HepG2 (cell line): ENCODE measurements around the gene ANKFY1. TPM values are rescaled to one million over a fixed set of nuclear protein-coding genes. Genes with fewer than 3 reads are reported as not detected.

Experiments
- CEBPG ChIP-seq: IDR thresholded peaks from 2 replicates; pipeline ENCODE4 v1.6.1; 2016
- CREM ChIP-seq, 2 experiments: sonication (generic) in 1 of 2; formaldehyde crosslinking in 1 of 2; IDR thresholded peaks; 2 replicates each; pipeline versions ENCODE4 v1.4.0 to v1.6.1; 2016 to 2020; ENCODE audit warnings: antibody characterized with exemption in 1 of 2, mild to moderate bottlenecking in 1 of 2, missing genetic modification reagents in 1 of 2
- GATA4 ChIP-seq: sonication (generic); IDR thresholded peaks from 2 replicates; pipeline ENCODE4 v1.6.1; 2016; ENCODE audit warnings: antibody characterized with exemption, low read depth, borderline replicate concordance
- HNF1B ChIP-seq: sonication (generic); formaldehyde crosslinking; IDR thresholded peaks from 2 replicates; pipeline ENCODE4 v1.5.1; 2020; ENCODE audit warnings: mild to moderate bottlenecking, moderate library complexity, missing genetic modification reagents
- LCORL ChIP-seq, 2 experiments: fragments of 450-650 bp in 1 of 2; sonication (generic) in 1 of 2; formaldehyde crosslinking in 1 of 2; IDR thresholded peaks; 2 replicates each; pipeline versions ENCODE4 v1.5.0 to v1.6.1; 2017 to 2020; ENCODE audit warnings: antibody characterized with exemption in 1 of 2, missing genetic modification reagents in 1 of 2
- NCOA5 ChIP-seq: sonication (generic); formaldehyde crosslinking; IDR thresholded peaks from 2 replicates; pipeline ENCODE4 v1.4.0; 2020; ENCODE audit warnings: missing genetic modification reagents
- NFE2L2 ChIP-seq: fragments of 150-350 bp; IDR thresholded peaks from 2 replicates; pipeline ENCODE4 v1.6.1; 2014; ENCODE audit warnings: low read length
- NR2C2 ChIP-seq: sonication (generic); formaldehyde crosslinking; IDR thresholded peaks from 2 replicates; pipeline ENCODE4 v1.4.0; 2020; ENCODE audit warnings: missing genetic modification reagents, mild to moderate bottlenecking, moderate library complexity, borderline replicate concordance
- NR2F6 ChIP-seq, 2 experiments: IDR thresholded peaks; 2 replicates each; pipeline ENCODE4 v1.6.1; 2016; ENCODE audit warnings: antibody characterized with exemption in 1 of 2, mild to moderate bottlenecking in 1 of 2
- PAXIP1 ChIP-seq: sonication (generic); formaldehyde crosslinking; conservative IDR thresholded peaks from 2 replicates; pipeline ENCODE4 v1.4.0; 2020; ENCODE audit warnings: mild to moderate bottlenecking, missing genetic modification reagents, moderate library complexity
- PHF21A ChIP-seq: sonication (generic); formaldehyde crosslinking; IDR thresholded peaks from 2 replicates; pipeline ENCODE4 v1.5.0; 2020; ENCODE audit warnings: mild to moderate bottlenecking, missing genetic modification reagents
- RARA ChIP-seq: IDR thresholded peaks from 2 replicates; pipeline ENCODE4 v1.6.1; 2016; ENCODE audit warnings: missing genetic modification reagents, missing compliant biosample characterization
- RORA ChIP-seq: sonication (generic); formaldehyde crosslinking; IDR thresholded peaks from 2 replicates; pipeline ENCODE4 v1.5.0; 2020; ENCODE audit warnings: mild to moderate bottlenecking, missing genetic modification reagents, moderate library complexity
- SMAD9 ChIP-seq: sonication (generic); formaldehyde crosslinking; IDR thresholded peaks from 2 replicates; pipeline ENCODE4 v1.5.1; 2020; ENCODE audit warnings: mild to moderate bottlenecking, missing genetic modification reagents
- SOX13 ChIP-seq, 3 experiments: fragments of 450-650 bp in 1 of 3; sonication (generic) in 1 of 3; formaldehyde crosslinking in 1 of 3; IDR thresholded peaks in 2 of 3; conservative IDR thresholded peaks in 1 of 3; 2 replicates each; pipeline versions ENCODE4 v1.5.0 to v1.6.1; 2016 to 2020; ENCODE audit warnings: antibody characterized with exemption in 1 of 3, mild to moderate bottlenecking in 1 of 3, missing compliant biosample characterization in 1 of 3, missing genetic modification reagents in 1 of 3, moderate library complexity in 1 of 3
- SOX5 ChIP-seq: IDR thresholded peaks from 2 replicates; pipeline ENCODE4 v1.6.1; 2016; ENCODE audit warnings: borderline replicate concordance
- TBL1XR1 ChIP-seq: fragments of 150-350 bp; IDR thresholded peaks from 2 replicates; pipeline ENCODE4 v1.6.1; 2014; ENCODE audit warnings: borderline replicate concordance, low read length; ENCODE audit not compliant: partially characterized antibody
- TFDP2 ChIP-seq: sonication (generic); formaldehyde crosslinking; IDR thresholded peaks from 2 replicates; pipeline ENCODE4 v1.4.0; 2020; ENCODE audit warnings: missing genetic modification reagents
- YY1 ChIP-seq: IDR thresholded peaks from 2 replicates; pipeline ENCODE4 v1.6.1; 2011; ENCODE audit warnings: low read length, low read depth, moderate library complexity, mild to moderate bottlenecking; ENCODE audit not compliant: insufficient read depth, insufficient replicate concordance
- ZFP90 ChIP-seq: sonication (generic); formaldehyde crosslinking; IDR thresholded peaks from 2 replicates; pipeline ENCODE4 v1.8.0; 2022; ENCODE audit warnings: missing genetic modification reagents, mild to moderate bottlenecking, inconsistent platforms, borderline replicate concordance
- ZNF253 ChIP-seq: sonication (generic); formaldehyde crosslinking; IDR thresholded peaks from 2 replicates; pipeline ENCODE4 v1.8.0; 2022; ENCODE audit warnings: mild to moderate bottlenecking, missing genetic modification reagents, borderline replicate concordance
- ZNF546 ChIP-seq: sonication (generic); formaldehyde crosslinking; conservative IDR thresholded peaks from 2 replicates; pipeline ENCODE4 v1.8.1; 2023; ENCODE audit warnings: mild to moderate bottlenecking, missing genetic modification reagents
- ZNF672 ChIP-seq: sonication (generic); formaldehyde crosslinking; IDR thresholded peaks from 2 replicates; pipeline ENCODE4 v1.8.1; 2022; ENCODE audit warnings: missing genetic modification reagents
- ZNF773 ChIP-seq: sonication (generic); formaldehyde crosslinking; IDR thresholded peaks from 2 replicates; pipeline ENCODE4 v1.4.0; 2020; ENCODE audit warnings: missing genetic modification reagents, borderline replicate concordance
- polyA plus RNA-seq, 8 experiments: library from polyadenylated mRNA; depleted of rRNA in 3 of 8; stranded (reverse) in 7 of 8; unstranded in 1 of 8; fragments of >200 nt; fragmentation: Illumina TruSeq in 4 of 8; extraction: Trizol in 4 of 8; gene quantifications; 2 replicates each; pipeline versions ENCODE4 v1.2.1 to v1.2.3, GENCODE V29; 2011 to 2016; ENCODE audit warnings: low read depth in 4 of 8, missing spikeins in 1 of 8, mixed read lengths in 1 of 8; ENCODE audit not compliant: insufficient read depth in 1 of 8
- total RNA-seq, 5 experiments: library from RNA; depleted of rRNA; stranded (reverse); fragments of >200 nt; fragmentation: Illumina TruSeq; extraction: Trizol; gene quantifications; 2 replicates each; pipeline ENCODE4 v1.2.3, GENCODE V29; 2016; ENCODE audit warnings: low read depth in 1 of 5

ANKFY1 gene
- total and polyA plus RNA-seq, 2 of the 13 experiments (the other 11 are each of a cell fraction or from before 2014, with no cell fraction given): 11.9 to 16.8 TPM

GRCh38 chr17:4221163-4221562 is 42.6 kb downstream of the ANKFY1 start (continued):
- TF ChIP-seq SOX13 (IDR thresholded peaks at IDR 0.05) (no peak), SOX13 (CRISPR knock-in tag; conservative IDR thresholded peaks at IDR 0.05 in 1 of 2, IDR thresholded peaks at IDR 0.05 in 1 of 2) (peak in 1 of 2 experiments; percentile 46; a peak in 2 of 4 replicates), ZNF672 (CRISPR knock-in tag) (no peak), ZNF253 (CRISPR knock-in tag) (no peak), ZNF773 (CRISPR knock-in tag) (no peak), SOX5 (CRISPR knock-in tag) (peak; percentile 49; the same call in 1 of the 2 replicates), ZNF546 (CRISPR knock-in tag) (no peak), PAXIP1 (peak; percentile 53; the same call in 1 of the 2 replicates), TBL1XR1 (no peak), NFE2L2 (no peak), SMAD9 (CRISPR knock-in tag) (no peak), TFDP2 (CRISPR knock-in tag) (no peak), HNF1B (CRISPR knock-in tag) (no peak), RORA (CRISPR knock-in tag) (no peak), ZFP90 (CRISPR knock-in tag) (no peak), YY1 (no peak), NR2F6 (IDR thresholded peaks at IDR 0.05) (peak; percentile 76), NR2F6 (CRISPR knock-in tag; IDR thresholded peaks at IDR 0.05) (peak; percentile 89), RARA (peak; percentile 74), LCORL (IDR thresholded peaks at IDR 0.05) (no peak), LCORL (CRISPR knock-in tag; IDR thresholded peaks at IDR 0.05) (peak; percentile 88), CEBPG (CRISPR knock-in tag) (peak; percentile 73; the same call in 1 of the 2 replicates), NCOA5 (CRISPR knock-in tag) (no peak), NR2C2 (CRISPR knock-in tag) (0 out of 2 replicates have a peak, but pooled peaks have one; percentile 31), GATA4 (no peak), PHF21A (peak; percentile 49; the same call in 1 of the 2 replicates), CREM (IDR thresholded peaks at IDR 0.05) (peak; percentile 9; the same call in 1 of the 2 replicates), CREM (CRISPR knock-in tag; IDR thresholded peaks at IDR 0.05) (no peak)
